GM23248 (cell line): Measurements from ENCODE around the gene GNB3. TPM values are rescaled to one million over a fixed set of nuclear protein-coding genes. Genes with fewer than 3 reads are reported as not detected.
"Not testable (repeated sequence)": the region's sequence is repeated elsewhere in the genome, so short reads cannot be mapped to it uniquely, and the experiment has no call there.

Experiments used
- DNase-seq: peaks from one replicate; pipeline ENCODE4 v3.0.0-alpha.2; 2015
- H2AFZ ChIP-seq: fragments of 200-600 bp; sonication (generic); 2 replicates; pipeline ENCODE4 v1.6.1; 2016; ENCODE audit warnings: antibody characterized with exemption
- H3F3A ChIP-seq: fragments of 200-600 bp; sonication (generic); 2 replicates; pipeline ENCODE4 v1.6.1; 2016; ENCODE audit warnings: mild to moderate bottlenecking, antibody characterized with exemption, mixed run types; ENCODE audit not compliant: insufficient read depth
- H3K27ac ChIP-seq: fragments of 200-600 bp; sonication (generic); 2 replicates; pipeline ENCODE4 v1.5.1; 2016; ENCODE audit warnings: mild to moderate bottlenecking
- H3K27me3 ChIP-seq: fragments of 200-600 bp; sonication (generic); replicated peaks from 2 replicates; pipeline ENCODE4 v1.6.1; 2016; ENCODE audit warnings: mild to moderate bottlenecking; ENCODE audit not compliant: insufficient read depth
- H3K36me3 ChIP-seq: fragments of 200-600 bp; sonication (generic); 2 replicates; pipeline ENCODE4 v1.6.1; 2016; ENCODE audit warnings: low read depth, mild to moderate bottlenecking
- H3K4me1 ChIP-seq: fragments of 200-600 bp; sonication (generic); 2 replicates; pipeline ENCODE4 v1.6.1; 2016; ENCODE audit warnings: mild to moderate bottlenecking; ENCODE audit not compliant: insufficient read depth
- H3K4me2 ChIP-seq: fragments of 200-600 bp; sonication (generic); one replicate; pipeline ENCODE4 v1.6.1; 2016; ENCODE audit warnings: mild to moderate bottlenecking; ENCODE audit not compliant: unreplicated experiment
- H3K4me3 ChIP-seq: fragments of 200-600 bp; sonication (generic); 2 replicates; pipeline ENCODE4 v1.5.1; 2016; ENCODE audit warnings: mild to moderate bottlenecking
- H3K79me2 ChIP-seq: fragments of 200-600 bp; sonication (generic); 2 replicates; pipeline ENCODE4 v1.6.1; 2016; ENCODE audit warnings: mild to moderate bottlenecking; ENCODE audit not compliant: insufficient read depth
- H3K9ac ChIP-seq: fragments of 200-600 bp; sonication (generic); 2 replicates; pipeline ENCODE4 v1.6.1; 2016; ENCODE audit warnings: mild to moderate bottlenecking
- H3K9me2 ChIP-seq: fragments of 200-600 bp; sonication (generic); 2 replicates; pipeline ENCODE4 v1.6.1; 2016; ENCODE audit warnings: mixed run types, mild to moderate bottlenecking, moderate library complexity; ENCODE audit not compliant: insufficient read depth
- H3K9me3 ChIP-seq: fragments of 200-600 bp; sonication (generic); one replicate; pipeline ENCODE4 v1.6.1; 2017; ENCODE audit warnings: low read depth
- H4K20me1 ChIP-seq: fragments of 200-600 bp; sonication (generic); 2 replicates; pipeline ENCODE4 v1.6.0; 2016; ENCODE audit not compliant: insufficient read depth
- EZH2 ChIP-seq: fragments of 200-600 bp; sonication (generic); IDR thresholded peaks from 2 replicates; pipeline ENCODE4 v1.6.1; 2018; ENCODE audit warnings: antibody characterized with exemption, mild to moderate bottlenecking; ENCODE audit not compliant: insufficient read depth, poor library complexity, severe bottlenecking
- EZH2phosphoT487 ChIP-seq: fragments of 200-600 bp; sonication (generic); IDR thresholded peaks from 2 replicates; pipeline ENCODE4 v1.6.1; 2018; ENCODE audit warnings: antibody characterized with exemption, moderate library complexity, mild to moderate bottlenecking, low read depth; ENCODE audit not compliant: insufficient read depth
- WGBS, 2 experiments: methylation state at CpG; one replicate each; pipeline ENCODE4 v1.1.6; 2015 to 2017; ENCODE audit warnings: low lambda C conversion rate in 2 of 2, low coverage in 1 of 2; ENCODE audit errors: missing lambda C conversion rate in 2 of 2; 5-methylcytosine and 5-hydroxymethylcytosine counted together
- in situ Hi-C: fragments of 300-500 bp; cut with MboI; formaldehyde crosslinking; loops from 2 replicates; pipeline ENCODE4 v1.15.0; 2020
- polyA plus RNA-seq: library from polyadenylated mRNA; unstranded; fragments of >200 nt; fragmentation: Nextera tagmentation; extraction: Ambion mirVana; gene quantifications from 2 replicates; pipeline ENCODE4 v1.2.1, GENCODE V29; 2016
- total RNA-seq: library from RNA; depleted of rRNA; stranded (reverse); fragments of >200 nt; shearing (Covaris generic); gene quantifications from 2 replicates; pipeline ENCODE4 v1.2.3, GENCODE V29; 2014

Gene GNB3
- total and polyA plus RNA-seq, 2 experiments from 2014 or later, result 2.2 to 3.2 TPM

DNA sequence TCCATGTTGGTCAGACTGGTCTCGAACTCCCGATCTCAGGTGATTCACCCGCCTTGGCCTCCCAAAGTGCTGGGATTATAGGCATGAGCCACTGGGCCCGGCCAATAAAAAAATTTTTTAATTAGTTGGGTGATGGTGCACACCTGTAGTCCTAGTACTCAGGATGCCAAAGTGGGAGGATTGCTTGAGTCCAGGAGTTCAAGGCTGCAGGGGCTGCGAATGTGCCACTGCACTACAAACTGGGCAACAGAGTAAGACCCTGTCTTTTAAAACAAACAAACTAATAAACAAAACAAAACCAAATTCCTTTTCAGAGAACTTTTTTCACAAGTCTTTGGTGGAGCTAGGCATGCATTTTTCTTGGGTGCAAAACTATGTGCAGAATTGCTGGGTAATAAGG is 42.5 kb downstream of the GNB3 start:
- H3K9me3 ChIP-seq, result no peaks in the 10 kb centered on the region
- no peak for TF ChIP-seq EZH2
- TF ChIP-seq EZH2phosphoT487, result no peak

DNA sequence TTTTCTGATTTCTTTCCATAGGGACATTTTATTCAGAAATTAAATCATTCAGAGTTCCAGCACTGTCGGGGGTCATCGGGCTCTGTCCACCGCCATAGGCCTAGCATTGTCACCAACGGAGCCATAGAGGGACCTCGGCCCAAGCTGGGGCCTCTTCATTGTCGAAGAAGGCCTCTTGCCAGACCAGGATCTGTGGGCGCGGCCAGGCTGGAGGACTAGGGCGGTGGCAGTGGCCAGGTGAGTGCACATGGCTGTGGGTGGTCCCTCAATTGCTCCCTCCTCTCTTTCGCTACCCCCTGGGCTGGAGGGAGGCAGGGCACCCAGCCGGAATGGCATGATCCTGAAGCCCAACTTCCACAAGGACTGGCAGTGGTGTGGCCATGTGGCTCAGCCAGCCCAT is 43.0 kb downstream of the GNB3 start:
- Histone ChIP-seq H2AFZ (no peak overlapping the region), H3K4me1 (no peaks in the 10 kb centered on the region), H3K4me2 (no peak overlapping the region), H3K9me3 (no peaks in the 10 kb centered on the region), H3K9ac (no peak overlapping the region), H3K4me3 (no peak overlapping the region), H3K27me3 (no peaks in the 10 kb centered on the region), H3K9me2 (no peaks in the 10 kb centered on the region), H3K79me2 (no peaks in the 10 kb centered on the region), H3F3A (0 out of 2 replicates have a peak, but pooled peaks cover 4% of the 10 kb centered on the region), H4K20me1 (no peaks in the 10 kb centered on the region), H3K36me3 (no peaks in the 10 kb centered on the region; the same call in 1 of the 2 replicates), H3K27ac (no peak overlapping the region)
- TF ChIP-seq EZH2 (no peak), EZH2phosphoT487 (no peak)
- no peak for DNase-seq
- WGBS, 2 experiments, result 94 to 96% methylated on average over 11 of the region's 11 CpGs
- in situ Hi-C loops, result no loop called here

More for the DNA sequence above, 42.5 kb downstream of the GNB3 start:
- no peak for DNase-seq
- H3K4me3 ChIP-seq, result no peak overlapping the region
- H3K27me3 ChIP-seq, result no peaks in the 10 kb centered on the region
- no peaks in the 10 kb centered on the region for H3K4me1 ChIP-seq
- in situ Hi-C loops, result no loop called here
- H3F3A ChIP-seq, result 0 out of 2 replicates have a peak, but pooled peaks cover under 1% of the 10 kb centered on the region
- H3K27ac ChIP-seq, result no peak overlapping the region
- H3K4me2 ChIP-seq, result no peak overlapping the region
- H3K9me2 ChIP-seq, result no peaks in the 10 kb centered on the region
- no peaks in the 10 kb centered on the region for H3K79me2 ChIP-seq
- no peaks in the 10 kb centered on the region for H4K20me1 ChIP-seq
- H3K36me3 ChIP-seq, result no peaks in the 10 kb centered on the region; the same call in 1 of the 2 replicates
- no peak overlapping the region for H2AFZ ChIP-seq
- H3K9ac ChIP-seq, result no peak overlapping the region
- 90 to 92% methylated on average over 5 of the region's 5 CpGs for WGBS, 2 experiments

DNA sequence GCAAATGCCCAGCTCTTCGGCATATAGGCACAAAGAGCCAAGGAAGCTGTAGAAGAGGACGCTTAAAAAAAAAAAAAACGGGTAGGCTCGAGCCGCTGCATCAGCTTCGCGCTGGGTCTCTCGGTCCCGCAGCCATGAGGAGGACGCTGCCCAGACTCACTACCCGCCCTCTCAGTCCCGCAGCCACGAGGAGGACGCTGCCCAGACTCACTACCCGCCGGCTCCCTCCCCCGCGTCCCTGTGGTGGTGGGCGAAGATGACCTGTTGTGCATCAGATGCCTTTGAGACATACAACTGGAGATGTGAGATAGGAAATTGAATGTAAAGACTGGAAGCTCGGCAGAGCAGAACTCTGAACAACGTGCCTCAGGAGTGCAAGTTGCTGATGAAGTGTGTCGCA is 43.8 kb downstream of the GNB3 start:
- 0 out of 2 replicates have a peak, but pooled peaks cover 4% of the 10 kb centered on the region for H3F3A ChIP-seq
- H3K9me3 ChIP-seq, result no peaks in the 10 kb centered on the region
- H3K4me2 ChIP-seq, result no peak overlapping the region
- 71 to 79% methylated on average over 22 of the region's 22 CpGs for WGBS, 2 experiments
- in situ Hi-C loops, result no loop called here
- H3K4me1 ChIP-seq, result no peaks in the 10 kb centered on the region
- H3K79me2 ChIP-seq, result no peaks in the 10 kb centered on the region
- H3K27ac ChIP-seq, result no peak overlapping the region
- no peaks in the 10 kb centered on the region for H4K20me1 ChIP-seq
- H3K27me3 ChIP-seq, result no peaks in the 10 kb centered on the region
- H3K4me3 ChIP-seq, result no peak overlapping the region
- no peak for DNase-seq
- H2AFZ ChIP-seq, result no peak overlapping the region
- H3K9me2 ChIP-seq, result no peaks in the 10 kb centered on the region
- no peak overlapping the region for H3K9ac ChIP-seq
- no peak for TF ChIP-seq EZH2phosphoT487
- no peak for TF ChIP-seq EZH2
- H3K36me3 ChIP-seq, result no peaks in the 10 kb centered on the region; the same call in 1 of the 2 replicates

DNA sequence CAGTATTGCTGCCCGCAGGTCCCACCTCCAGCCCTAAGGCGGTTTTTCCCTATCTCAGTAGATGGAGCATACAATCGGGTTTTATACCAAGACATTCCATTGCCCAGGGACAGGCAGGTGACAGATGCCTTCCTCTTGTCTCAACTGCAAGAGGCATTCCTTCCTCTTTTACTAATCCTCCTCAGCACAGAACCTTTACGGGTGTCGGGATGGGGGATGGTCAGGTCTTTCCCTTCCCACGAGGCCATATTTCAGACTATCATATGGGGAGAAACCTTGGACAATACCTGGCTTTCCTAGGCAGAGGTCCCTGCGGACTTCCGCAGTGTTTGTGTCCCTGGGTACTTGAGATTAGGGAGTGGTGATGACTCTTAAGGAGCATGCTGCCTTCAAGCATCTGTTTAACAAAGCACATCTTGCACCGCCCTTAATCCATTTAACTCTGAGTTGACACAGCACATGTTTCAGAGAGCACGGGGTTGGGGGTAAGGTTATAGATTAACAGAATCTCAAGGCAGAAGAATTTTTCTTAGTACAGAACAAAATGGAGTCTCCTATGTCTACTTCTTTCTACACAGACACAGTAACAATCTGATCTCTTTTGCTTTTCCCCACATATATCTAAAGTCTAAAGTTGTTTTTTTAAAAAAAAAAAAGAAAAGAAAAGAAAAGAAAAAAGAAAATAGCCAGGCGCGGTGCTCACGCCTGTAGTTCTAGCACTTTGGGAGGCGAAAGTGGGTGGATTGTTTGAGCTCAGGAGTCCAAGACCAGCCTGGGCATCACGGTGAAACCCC is 45.7 kb downstream of the GNB3 start:
- DNase-seq, H4K20me1 ChIP-seq, H3K27me3 ChIP-seq, H3K9ac ChIP-seq, H3K4me2 ChIP-seq, H3K27ac ChIP-seq, H3K4me3 ChIP-seq, H3K4me1 ChIP-seq, H3K36me3 ChIP-seq, H3K79me2 ChIP-seq, H2AFZ ChIP-seq, in situ Hi-C loops, H3K9me2 ChIP-seq, H3K9me3 ChIP-seq: not testable (repeated sequence)
- H3F3A ChIP-seq, result peaks cover 17% of the 10 kb centered on the region
- whole genome bisulfite sequencing, 2 experiments, result 85 to 92% methylated on average over 11 to 13 of the region's 15 CpGs
